Cerebellar cortex (tissue), 1 donor: ENCODE data around the gene UBE2F.
A peak's percentile ranks its signal among the peaks of the same experiment; 100 is the strongest.
"Not testable (repeated sequence)": the region's sequence is repeated elsewhere in the genome, so short reads cannot be mapped to it uniquely, and the experiment has no call there.

ENCODE experiments used
- DNase-seq: peaks from one replicate; pipeline ENCODE4 v3.0.0-alpha.2; 2015; ENCODE audit warnings: low spot score

The UBE2F gene

DNA sequence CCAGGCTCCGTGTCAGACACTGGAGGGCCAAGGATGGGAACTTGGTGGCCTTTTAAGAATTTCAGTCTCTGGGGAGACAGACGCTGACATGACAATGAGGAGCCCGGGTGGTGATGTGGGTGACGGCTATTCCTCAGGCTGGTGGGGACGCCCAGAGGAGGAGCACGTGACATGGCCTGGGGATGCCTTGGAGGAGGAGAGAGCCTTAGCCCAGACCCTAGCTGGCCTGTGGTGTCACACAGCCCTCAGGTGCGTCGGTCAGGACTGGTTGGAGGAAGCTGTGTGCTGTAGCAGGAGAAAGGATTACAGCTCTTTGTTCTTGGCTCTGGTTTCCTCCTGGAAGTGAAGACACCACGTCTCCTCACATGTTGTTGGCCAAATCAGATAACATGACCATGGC lies 54.0 kb downstream of the UBE2F start:
- DNase-seq, result no peak

DNA sequence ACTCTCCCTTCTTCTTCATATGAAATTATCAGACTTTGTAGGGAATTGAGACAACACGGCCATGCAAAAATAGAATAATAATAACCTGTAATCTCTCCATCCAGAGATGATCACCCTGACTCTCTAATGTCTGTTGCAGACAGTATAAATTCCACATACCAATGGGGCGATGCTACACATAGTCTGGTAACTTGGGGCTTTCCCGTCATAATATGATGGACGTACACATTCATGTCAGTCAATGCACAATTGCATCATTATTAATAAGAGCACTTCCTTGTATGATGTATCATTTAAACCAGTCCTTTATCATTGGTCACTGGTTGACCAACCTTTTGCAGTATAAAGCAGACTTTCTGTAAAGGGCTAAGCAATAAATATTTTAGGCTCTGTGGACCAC lies 54.5 kb downstream of the UBE2F start:
- DNase-seq, result no peak

GRCh38 chr2:238022594-238023157 lies 55.9 kb downstream of the UBE2F start:
- DNase-seq, result no peak

- no peak for DNase-seq
Observed at GRCh38 chr2:238023608-238024007, 56.8 kb downstream of the UBE2F start.

GRCh38 chr2:238024986-238025385 lies 58.2 kb downstream of the UBE2F start:
- DNase-seq, result no peak

DNA sequence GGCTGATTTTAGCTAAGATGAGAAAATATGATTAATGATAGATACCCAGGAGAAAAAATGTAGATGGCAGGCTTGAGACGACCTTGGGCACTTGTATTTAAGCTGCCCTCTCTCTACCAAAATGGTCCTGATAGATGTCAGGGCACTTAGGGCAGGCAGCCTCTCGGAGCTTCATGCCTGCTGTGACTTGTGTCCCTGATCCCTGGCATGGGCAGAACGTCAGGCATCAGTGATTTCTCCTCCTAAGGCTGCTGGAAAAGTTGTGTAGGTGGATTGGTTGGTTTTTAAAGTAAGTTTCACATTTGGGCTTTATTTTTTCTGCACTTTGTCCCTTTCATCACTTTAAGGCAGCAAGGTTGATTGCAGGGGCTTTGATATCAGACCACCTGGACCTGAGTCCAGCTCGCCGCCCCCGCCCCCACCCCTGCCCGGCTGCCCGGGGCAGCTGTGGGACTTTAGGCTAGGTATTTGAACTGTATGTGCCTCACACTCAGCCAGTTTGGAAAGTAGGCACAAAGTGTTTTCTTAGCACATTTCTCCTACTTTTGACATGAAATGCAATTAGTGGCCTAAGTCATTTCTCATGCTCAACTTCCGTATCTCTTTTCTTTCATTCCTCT lies 59.0 kb downstream of the UBE2F start:
- DNase-seq, result no peak

GRCh38 chr2:238027058-238027457 lies 60.2 kb downstream of the UBE2F start:
- no peak for DNase-seq

GRCh38 chr2:238027591-238028415 lies 61.0 kb downstream of the UBE2F start:
- DNase-seq, result no peak

DNA sequence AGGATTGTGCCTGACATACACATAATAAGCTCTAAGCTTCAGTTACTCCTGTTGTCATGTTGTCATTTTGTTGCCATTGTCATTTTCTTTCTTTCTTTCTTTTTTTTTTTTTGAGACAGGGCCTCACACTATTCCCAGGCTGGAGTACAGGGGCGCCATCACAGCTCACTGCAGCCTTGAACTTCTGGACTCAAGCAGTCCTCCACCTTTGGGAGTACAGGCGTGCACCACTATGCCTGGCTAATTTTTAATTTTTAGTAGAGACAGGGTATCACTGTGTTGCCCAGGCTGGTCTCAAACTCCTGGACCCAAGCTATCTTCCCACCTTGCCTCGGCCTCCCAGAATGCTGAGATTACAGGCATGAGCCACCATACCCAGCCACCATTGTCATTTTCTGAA lies 63.0 kb downstream of the UBE2F start:
- no peak for DNase-seq

- no peak for DNase-seq
Observed at GRCh38 chr2:238030422-238031155, 63.8 kb downstream of the UBE2F start.

GRCh38 chr2:238031751-238032150 lies 64.9 kb downstream of the UBE2F start:
- DNase-seq, result no peak

- no peak for DNase-seq
Observed at GRCh38 chr2:238032755-238033337, 66.0 kb downstream of the UBE2F start.

- DNase-seq, result not testable (repeated sequence)
Observed at GRCh38 chr2:238033991-238034390, 67.2 kb downstream of the UBE2F start.

- no peak for DNase-seq
Observed at GRCh38 chr2:238038203-238038602, 71.4 kb downstream of the UBE2F start.

GRCh38 chr2:238039151-238039550 lies 72.3 kb downstream of the UBE2F start:
- DNase-seq, result no peak

- peak; percentile 28 for DNase-seq
Observed at GRCh38 chr2:238039985-238040384, 73.2 kb downstream of the UBE2F start.

- DNase-seq, result no peak
Observed at GRCh38 chr2:238040918-238041317, 74.1 kb downstream of the UBE2F start.

- DNase-seq, result no peak
Observed at GRCh38 chr2:238042090-238042489, 75.3 kb downstream of the UBE2F start.

- peak; percentile 36 for DNase-seq
Observed at GRCh38 chr2:238042849-238043584, 76.2 kb downstream of the UBE2F start.

DNA sequence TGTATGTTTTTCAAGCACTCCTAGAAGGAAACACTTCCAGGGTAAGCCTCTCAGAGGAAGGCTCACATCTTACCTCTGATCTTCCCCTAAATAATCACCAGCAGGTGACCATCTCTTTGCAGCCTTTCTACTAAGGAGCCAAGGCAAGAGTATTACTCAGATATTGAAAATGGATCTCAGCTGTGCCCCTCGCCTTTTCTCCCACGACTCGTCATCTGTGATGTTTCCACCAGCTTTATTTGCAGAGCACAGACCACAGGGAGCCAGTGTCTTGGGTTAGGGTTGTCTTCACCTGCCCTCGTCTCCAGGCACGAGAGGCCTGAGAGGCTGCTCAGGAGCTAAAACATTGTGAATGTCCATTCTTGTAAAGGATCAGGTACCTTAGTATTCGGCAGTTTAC lies 77.0 kb downstream of the UBE2F start:
- DNase-seq, result no peak

- no peak for DNase-seq
Observed at GRCh38 chr2:238045575-238045974, 78.8 kb downstream of the UBE2F start.
